Liver (tissue), 9 donors: Measurements from ENCODE around the gene SPRR2B. TPM values are rescaled to one million over a fixed set of nuclear protein-coding genes. Genes with fewer than 3 reads are reported as not detected.
"Not testable (repeated sequence)": the region's sequence is repeated elsewhere in the genome, so short reads cannot be mapped to it uniquely, and the experiment has no call there.

Source experiments
- DNase-seq: peaks from one replicate; pipeline ENCODE4 v3.0.0-alpha.2; 2017; ENCODE audit warnings: low spot score
- H3K27ac ChIP-seq, 2 donors: one replicate each; pipeline ENCODE4 v1.7.0; 2013; ENCODE audit warnings: inconsistent platforms in 2 of 2, low read length in 2 of 2, control low read depth in 1 of 2, low read depth in 1 of 2, mild to moderate bottlenecking in 1 of 2
- H3K27me3 ChIP-seq, 4 donors: one replicate each; pipeline versions ENCODE4 v1.6.1 to v1.7.0; 2013; ENCODE audit warnings: low read length in 3 of 4, inconsistent platforms in 1 of 4, mild to moderate bottlenecking in 1 of 4, moderate library complexity in 1 of 4; ENCODE audit not compliant: control insufficient read depth in 4 of 4, insufficient read depth in 4 of 4
- H3K36me3 ChIP-seq, 4 donors: one replicate each; pipeline versions ENCODE4 v1.6.1 to v1.7.0; 2013; ENCODE audit warnings: low read length in 3 of 4, mild to moderate bottlenecking in 3 of 4, low read depth in 1 of 4, moderate library complexity in 1 of 4; ENCODE audit not compliant: control insufficient read depth in 4 of 4, insufficient read depth in 3 of 4
- H3K4me1 ChIP-seq, 4 donors: one replicate each; pipeline versions ENCODE4 v1.6.1 to v1.7.0; 2013; ENCODE audit warnings: low read length in 3 of 4, mild to moderate bottlenecking in 3 of 4, moderate library complexity in 1 of 4; ENCODE audit not compliant: control insufficient read depth in 4 of 4, insufficient read depth in 4 of 4
- H3K4me3 ChIP-seq, 3 donors: one replicate each; pipeline versions ENCODE4 v1.6.1 to v1.7.0; 2013; ENCODE audit warnings: low read length in 3 of 3, control low read depth in 1 of 3, low read depth in 1 of 3, mild to moderate bottlenecking in 1 of 3
- H3K9ac ChIP-seq, 2 donors: one replicate each; pipeline ENCODE4 v1.7.0; 2013; ENCODE audit warnings: low read length in 2 of 2, mild to moderate bottlenecking in 2 of 2, moderate library complexity in 2 of 2, control low read depth in 1 of 2, low read depth in 1 of 2
- H3K9me3 ChIP-seq, 4 donors: one replicate each; pipeline versions ENCODE4 v1.6.1 to v1.7.0; 2013; ENCODE audit warnings: low read length in 3 of 4; ENCODE audit not compliant: control insufficient read depth in 4 of 4
- CTCF ChIP-seq: fragments of 150-350 bp; IDR thresholded peaks from 2 replicates; pipeline ENCODE4 v1.5.1; 2017; ENCODE audit warnings: improper control_type of control experiment, low read depth, low read length; ENCODE audit not compliant: missing input control
- EGR1 ChIP-seq, 2 donors: IDR thresholded peaks; 2 replicates each; pipeline ENCODE4 v1.6.1; 2016 to 2018; ENCODE audit warnings: antibody characterized with exemption in 2 of 2, low read depth in 2 of 2
- FOXA1 ChIP-seq: IDR thresholded peaks from 2 replicates; pipeline ENCODE4 v1.6.1; 2016; ENCODE audit warnings: antibody characterized with exemption
- FOXA2 ChIP-seq: IDR thresholded peaks from 2 replicates; pipeline ENCODE4 v1.6.1; 2016; ENCODE audit warnings: antibody characterized with exemption
- GABPA ChIP-seq, 2 donors: IDR thresholded peaks in 1 of 2; conservative IDR thresholded peaks in 1 of 2; 2 replicates each; pipeline ENCODE4 v1.6.1; 2016; ENCODE audit warnings: antibody characterized with exemption in 2 of 2, mild to moderate bottlenecking in 1 of 2, moderate library complexity in 1 of 2
- HNF4A ChIP-seq, 2 donors: conservative IDR thresholded peaks; 2 replicates each; pipeline ENCODE4 v1.6.1; 2016; ENCODE audit warnings: antibody characterized with exemption in 2 of 2, mild to moderate bottlenecking in 2 of 2
- HNF4G ChIP-seq: IDR thresholded peaks from 2 replicates; pipeline ENCODE4 v1.6.1; 2016; ENCODE audit warnings: antibody characterized with exemption
- JUND ChIP-seq, 2 donors: IDR thresholded peaks; 2 replicates each; pipeline ENCODE4 v1.6.1; 2016; ENCODE audit warnings: antibody characterized with exemption in 2 of 2
- NR2F2 ChIP-seq: IDR thresholded peaks from 2 replicates; pipeline ENCODE4 v1.6.1; 2016; ENCODE audit warnings: antibody characterized with exemption
- RAD21 ChIP-seq, 2 donors: IDR thresholded peaks; 2 replicates each; pipeline ENCODE4 v1.6.1; 2016; ENCODE audit warnings: antibody characterized with exemption in 2 of 2, mild to moderate bottlenecking in 2 of 2
- SP1 ChIP-seq: IDR thresholded peaks from 2 replicates; pipeline ENCODE4 v1.6.1; 2018; ENCODE audit warnings: antibody characterized with exemption, mild to moderate bottlenecking
- TAF1 ChIP-seq: conservative IDR thresholded peaks from 2 replicates; pipeline ENCODE4 v1.6.1; 2016; ENCODE audit warnings: antibody characterized with exemption, mild to moderate bottlenecking
- WGBS: extraction: QIAGEN DNeasy Blood & Tissue Kit; methylation state at CpG from one replicate; pipeline ENCODE4 v1.1.7; 2013; 5-methylcytosine and 5-hydroxymethylcytosine counted together
- polyA plus RNA-seq, 2 donors: library from polyadenylated mRNA; stranded (reverse) in 1 of 2; unstranded in 1 of 2; fragments of 200-250 nt in 1 of 2; fragments of >200 nt in 1 of 2; fragmentation: Nextera tagmentation in 1 of 2; extraction: Ambion mirVana in 1 of 2; gene quantifications; one replicate each; pipeline versions ENCODE4 v1.2.1 to v1.2.3, GENCODE V29; 2013 to 2015
- total RNA-seq, 2 donors: library from RNA; depleted of rRNA; stranded (reverse); fragments of >200 nt; gene quantifications; one replicate each; pipeline ENCODE4 v1.2.3, GENCODE V29; 2014
- TF ChIP-seq, protein P1 (sequence below): IDR thresholded peaks from 2 replicates; pipeline ENCODE4 v1.6.1; 2016; ENCODE audit warnings: antibody characterized with exemption
- TF ChIP-seq, protein P2 (sequence below): IDR thresholded peaks from 2 replicates; pipeline ENCODE4 v1.6.1; 2016; ENCODE audit warnings: antibody characterized with exemption
- donor health status: healthy.
- donor health status: healthy.
- donor health status: healthy.
- donor health status: healthy.
- donor health status: healthy.

SPRR2B gene
- total RNA-seq (not detected), polyA plus RNA-seq (not detected)

- WGBS: 65% methylated on average over 2 of the region's 2 CpGs
- H3K9me3 ChIP-seq: no peaks in the 10 kb centered on the region
- H3K4me3 ChIP-seq: no peak within 1 kb of the TSS
- TF ChIP-seq EGR1 (IDR thresholded peaks at IDR 0.05; ENCODE audit: low read depth in 2 of 2): no peak
- no peak for TF ChIP-seq CTCF
- TF ChIP-seq FOXA2: no peak
- no peak for TF ChIP-seq FOXA1
- no peak for TF ChIP-seq RAD21 (IDR thresholded peaks at IDR 0.05)
- TF ChIP-seq HNF4G: no peak
- TF ChIP-seq, protein P1, sequence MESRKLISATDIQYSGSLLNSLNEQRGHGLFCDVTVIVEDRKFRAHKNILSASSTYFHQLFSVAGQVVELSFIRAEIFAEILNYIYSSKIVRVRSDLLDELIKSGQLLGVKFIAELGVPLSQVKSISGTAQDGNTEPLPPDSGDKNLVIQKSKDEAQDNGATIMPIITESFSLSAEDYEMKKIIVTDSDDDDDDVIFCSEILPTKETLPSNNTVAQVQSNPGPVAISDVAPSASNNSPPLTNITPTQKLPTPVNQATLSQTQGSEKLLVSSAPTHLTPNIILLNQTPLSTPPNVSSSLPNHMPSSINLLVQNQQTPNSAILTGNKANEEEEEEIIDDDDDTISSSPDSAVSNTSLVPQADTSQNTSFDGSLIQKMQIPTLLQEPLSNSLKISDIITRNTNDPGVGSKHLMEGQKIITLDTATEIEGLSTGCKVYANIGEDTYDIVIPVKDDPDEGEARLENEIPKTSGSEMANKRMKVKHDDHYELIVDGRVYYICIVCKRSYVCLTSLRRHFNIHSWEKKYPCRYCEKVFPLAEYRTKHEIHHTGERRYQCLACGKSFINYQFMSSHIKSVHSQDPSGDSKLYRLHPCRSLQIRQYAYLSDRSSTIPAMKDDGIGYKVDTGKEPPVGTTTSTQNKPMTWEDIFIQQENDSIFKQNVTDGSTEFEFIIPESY: no peak
- TF ChIP-seq TAF1: no peak
- TF ChIP-seq JUND (IDR thresholded peaks at IDR 0.05): no peak
- no peak for TF ChIP-seq NR2F2
- no peak for TF ChIP-seq GABPA (IDR thresholded peaks at IDR 0.05 in 1 of 2, conservative IDR thresholded peaks at IDR 0.05 in 1 of 2)
- no peak for TF ChIP-seq SP1
- no peak for DNase-seq
- no peaks in the 10 kb centered on the region for H3K36me3 ChIP-seq
- no peaks in the 10 kb centered on the region for H3K4me1 ChIP-seq
- H3K27ac ChIP-seq: no peak within 1 kb of the TSS
- H3K27me3 ChIP-seq: peaks cover 0 to 5% (median 0%) of the 10 kb centered on the region in 4 donors
- no peak within 1 kb of the TSS for H3K9ac ChIP-seq
These were observed at the start of gene SPRR2B for GRCh38 chr1:153071511-153071910. Gene SPRR2B (minus strand): TSS chr1:153071611. CDS start chr1:153070839, 772 bp downstream.

DNA sequence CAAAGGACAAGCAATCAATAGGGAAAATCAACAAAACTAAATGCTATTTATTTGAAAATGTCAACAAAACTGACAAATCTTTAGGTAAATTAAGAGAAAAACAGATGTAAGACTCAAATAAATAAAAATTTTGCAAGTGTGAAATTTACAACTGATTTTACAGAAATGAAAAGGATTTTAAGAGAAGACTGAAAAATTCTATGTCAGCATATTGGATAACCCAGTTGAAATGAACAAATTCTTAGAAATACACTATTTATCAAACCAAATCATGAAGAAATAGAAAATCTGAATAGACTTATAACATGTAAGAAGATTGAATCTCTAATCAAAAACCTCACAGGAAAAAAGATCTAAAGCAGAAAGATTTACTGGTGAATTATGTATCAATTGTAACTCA, 49.5 kb upstream of the SPRR2B start:
- no peaks in the 10 kb centered on the region for H3K4me1 ChIP-seq
- H3K27ac ChIP-seq: no peak overlapping the region
- TF ChIP-seq, protein P2, sequence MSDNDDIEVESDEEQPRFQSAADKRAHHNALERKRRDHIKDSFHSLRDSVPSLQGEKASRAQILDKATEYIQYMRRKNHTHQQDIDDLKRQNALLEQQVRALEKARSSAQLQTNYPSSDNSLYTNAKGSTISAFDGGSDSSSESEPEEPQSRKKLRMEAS: no peak
- H3K9ac ChIP-seq: no peak overlapping the region
- no peak overlapping the region for H3K4me3 ChIP-seq
- H3K27me3 ChIP-seq: no peaks in the 10 kb centered on the region
- DNase-seq: no peak
- H3K9me3 ChIP-seq: peaks cover 0 to 2% (median under 1%) of the 10 kb centered on the region in 4 donors
- no peaks in the 10 kb centered on the region for H3K36me3 ChIP-seq

- Histone ChIP-seq H3K9me3 (peaks cover 0 to 2% (median 0%) of the 10 kb centered on the region in 4 donors), H3K4me1 (no peaks in the 10 kb centered on the region), H3K36me3 (no peaks in the 10 kb centered on the region), H3K27ac (no peak overlapping the region), H3K27me3 (peaks cover 0 to 3% (median 0%) of the 10 kb centered on the region in 4 donors), H3K4me3 (no peak overlapping the region), H3K9ac (no peak overlapping the region)
- WGBS: 47% methylated on average over 3 of the region's 3 CpGs
- TF ChIP-seq CTCF (no peak), GABPA (IDR thresholded peaks at IDR 0.05 in 1 of 2, conservative IDR thresholded peaks at IDR 0.05 in 1 of 2) (no peak), FOXA1 (no peak), HNF4G (no peak), EGR1 (IDR thresholded peaks at IDR 0.05; ENCODE audit: low read depth in 2 of 2) (no peak), NR2F2 (no peak), HNF4A (conservative IDR thresholded peaks at IDR 0.05) (no peak), SP1 (no peak)
- TF ChIP-seq, protein P2: no peak
- DNase-seq: no peak
These were observed 48.1 kb upstream of the SPRR2B start for GRCh38 chr1:153119491-153119971.

DNA sequence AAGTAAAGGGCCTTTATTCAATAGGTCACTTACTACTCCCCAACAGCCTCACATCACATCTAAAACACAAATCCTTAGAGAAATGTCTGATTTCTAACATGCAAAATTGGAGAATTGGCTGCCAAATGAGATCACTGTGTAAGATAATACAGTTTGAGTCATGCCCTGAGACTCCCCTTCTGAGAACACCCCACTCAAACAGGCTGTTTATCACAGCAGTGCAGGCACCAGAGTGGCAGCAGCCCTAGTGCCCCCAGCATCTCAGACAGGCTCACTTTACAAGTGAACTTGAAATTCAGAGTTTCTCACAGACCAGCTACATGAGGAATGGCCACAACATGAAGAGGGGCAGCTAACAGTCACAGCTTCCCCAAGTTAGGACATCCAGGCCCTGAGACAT, 43.9 kb upstream of the SPRR2B start:
- H3K4me3 ChIP-seq, H3K27me3 ChIP-seq, DNase-seq, H3K36me3 ChIP-seq, H3K4me1 ChIP-seq, H3K9me3 ChIP-seq, H3K9ac ChIP-seq, H3K27ac ChIP-seq: not testable (repeated sequence)
